HG03066 (cell line): Measurements from ENCODE around the gene AGAP1.

Experiments
- ATAC-seq: cut with Tn5 transposase; IDR thresholded peaks from one replicate; pipeline ENCODE4 v1.9.1; 2021; ENCODE audit warnings: low read depth; ENCODE audit not compliant: unreplicated experiment

Gene AGAP1

DNA sequence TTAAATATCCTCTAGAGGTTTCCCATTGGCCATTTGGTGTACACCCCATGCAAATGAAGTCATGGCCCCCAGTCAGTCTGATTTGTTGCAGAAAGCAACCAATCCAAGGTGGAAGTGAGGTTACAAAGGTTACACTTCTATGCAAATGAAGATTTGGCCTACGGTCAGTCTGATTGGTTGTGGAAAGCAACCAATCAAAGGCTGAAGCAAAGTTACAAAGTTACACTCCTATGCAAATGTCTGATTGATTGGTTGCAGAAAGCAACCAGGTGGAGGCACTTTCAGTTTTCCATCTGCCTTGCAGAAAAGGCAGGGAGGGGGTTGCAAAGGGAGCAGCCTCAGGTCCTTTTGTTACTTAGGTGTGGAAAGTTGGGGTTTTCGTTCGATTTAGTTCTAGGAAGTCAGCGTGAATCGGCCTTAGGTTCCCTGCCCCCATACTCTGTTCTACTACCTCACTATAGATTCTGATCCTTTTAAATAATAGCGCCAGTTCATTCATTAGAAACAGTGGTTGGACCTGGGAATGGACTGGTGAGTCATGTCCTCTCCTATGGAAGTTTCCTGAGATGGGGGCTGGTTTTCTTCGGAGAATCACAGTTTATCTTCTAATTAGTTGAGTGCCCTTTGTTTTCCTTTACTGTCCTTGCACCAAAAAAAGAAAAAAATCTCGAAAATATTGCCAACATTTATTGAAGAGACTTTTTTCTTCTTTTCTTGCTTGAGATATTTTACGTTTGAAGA is 279.5 kb downstream of the AGAP1 start:
- ATAC-seq: no peak

DNA sequence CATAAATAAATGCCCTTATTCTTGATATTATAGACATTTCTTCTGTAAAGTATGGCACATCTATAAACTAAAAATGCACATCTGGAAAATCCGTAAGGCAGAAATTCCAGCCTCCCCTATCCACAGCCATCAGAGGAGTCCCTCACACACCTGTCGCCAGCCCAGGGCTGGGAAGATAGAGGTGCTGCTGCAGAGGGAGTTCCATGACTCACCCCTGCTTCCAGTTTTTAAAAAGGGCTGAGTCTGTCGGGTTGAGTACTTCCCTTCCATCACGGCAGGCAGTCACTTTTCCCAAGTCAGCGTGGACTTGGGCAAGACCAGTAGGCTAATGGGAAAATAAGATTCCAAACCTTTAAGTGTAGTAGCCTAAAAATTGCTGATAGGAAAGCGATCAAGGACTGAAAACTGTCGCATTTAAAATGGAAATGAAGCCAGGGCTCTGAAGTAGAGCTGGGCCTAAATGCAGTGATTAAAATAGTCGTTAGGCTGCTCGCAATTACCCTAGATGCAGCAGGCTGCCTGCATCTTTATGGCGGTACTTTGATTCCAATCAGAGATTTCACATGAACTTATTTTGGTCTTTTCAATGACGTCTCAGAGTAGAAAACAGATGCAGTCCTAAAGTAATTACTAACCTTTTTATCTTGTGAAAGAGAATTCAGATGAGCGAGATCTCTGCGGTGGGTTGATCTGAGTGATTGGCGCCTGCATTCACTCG is 280.5 kb downstream of the AGAP1 start:
- ATAC-seq: no peak

DNA sequence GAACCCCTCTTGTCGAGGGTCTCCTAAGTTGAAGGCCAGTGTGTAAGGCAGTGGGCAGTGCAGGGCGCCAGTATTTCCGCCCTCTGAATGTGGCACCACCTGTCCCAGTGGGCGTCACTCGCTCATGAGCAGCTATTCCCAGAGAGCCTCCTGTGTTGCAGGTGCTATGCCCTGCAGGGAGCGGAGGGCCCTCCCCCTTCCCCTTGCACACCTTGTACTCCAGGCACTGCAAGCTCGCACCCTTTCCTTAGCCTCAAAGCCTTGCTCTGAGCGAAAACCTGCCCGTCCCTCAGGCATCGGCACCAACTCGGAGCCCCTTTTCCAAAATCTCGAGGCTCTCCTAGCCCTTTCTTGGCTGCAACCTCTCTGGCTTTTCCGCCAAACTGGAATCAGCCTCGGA is 282.7 kb downstream of the AGAP1 start:
- no peak for ATAC-seq

DNA sequence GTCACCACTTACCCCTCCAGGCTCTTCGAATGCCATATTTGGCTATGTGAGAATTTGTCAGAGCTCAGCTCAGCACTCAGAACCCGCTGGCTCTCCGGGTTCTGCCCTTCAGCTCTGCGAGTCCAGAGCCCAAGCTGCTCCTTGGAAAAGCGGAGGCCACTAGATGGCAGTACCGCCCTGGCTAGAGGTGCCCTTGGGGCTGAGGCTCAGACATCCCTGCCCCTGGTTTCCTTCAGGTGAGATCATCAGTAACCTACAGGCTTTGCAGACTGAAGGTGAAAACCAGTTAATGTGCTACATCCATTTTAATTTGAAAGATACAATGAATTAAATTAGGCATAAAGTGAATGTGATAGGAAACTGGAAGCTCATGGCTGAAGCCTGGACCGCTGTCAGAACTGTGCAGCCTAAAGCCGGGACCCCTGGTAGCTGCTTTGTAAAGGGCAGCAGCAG is 285.6 kb downstream of the AGAP1 start:
- ATAC-seq: peak; percentile 58

DNA sequence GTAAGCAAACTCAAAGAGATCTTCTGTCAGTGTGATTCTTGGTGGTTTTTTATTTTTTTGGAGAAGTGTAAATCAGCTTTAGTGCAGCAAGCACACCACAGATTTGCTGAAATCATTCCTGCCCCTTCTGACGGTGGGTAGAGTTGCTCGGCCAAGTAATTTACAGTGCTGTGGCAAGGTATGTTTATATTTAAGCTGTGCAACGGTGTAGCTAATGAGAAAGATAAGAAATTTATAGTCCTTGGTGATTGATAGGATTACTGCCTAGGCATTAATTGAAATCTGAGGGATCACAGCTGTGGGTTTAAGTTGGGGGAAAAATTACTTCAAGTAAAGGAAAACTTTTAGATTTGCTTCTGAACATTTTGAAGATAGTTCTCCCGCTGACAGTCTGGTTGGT is 286.6 kb downstream of the AGAP1 start:
- no peak for ATAC-seq

DNA sequence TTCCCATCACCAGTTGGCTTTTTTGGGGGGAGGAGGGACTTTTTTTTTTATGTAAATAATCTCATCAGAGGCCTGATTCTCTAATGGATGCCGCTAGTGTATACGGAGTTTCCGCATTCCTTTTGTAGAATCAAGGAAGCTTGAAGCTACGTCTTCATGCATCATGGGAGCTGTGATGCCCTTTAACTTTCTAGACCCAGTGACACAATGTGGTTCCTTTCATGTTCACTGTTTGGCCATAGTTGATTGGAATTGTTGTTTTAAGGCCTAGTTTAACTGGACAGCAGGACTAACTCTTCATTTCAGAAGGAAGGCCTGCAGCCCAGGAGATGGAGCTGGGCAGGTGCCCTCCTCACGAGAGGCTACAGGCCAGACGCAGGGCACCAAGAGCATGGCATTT is 287.9 kb downstream of the AGAP1 start:
- ATAC-seq: no peak

DNA sequence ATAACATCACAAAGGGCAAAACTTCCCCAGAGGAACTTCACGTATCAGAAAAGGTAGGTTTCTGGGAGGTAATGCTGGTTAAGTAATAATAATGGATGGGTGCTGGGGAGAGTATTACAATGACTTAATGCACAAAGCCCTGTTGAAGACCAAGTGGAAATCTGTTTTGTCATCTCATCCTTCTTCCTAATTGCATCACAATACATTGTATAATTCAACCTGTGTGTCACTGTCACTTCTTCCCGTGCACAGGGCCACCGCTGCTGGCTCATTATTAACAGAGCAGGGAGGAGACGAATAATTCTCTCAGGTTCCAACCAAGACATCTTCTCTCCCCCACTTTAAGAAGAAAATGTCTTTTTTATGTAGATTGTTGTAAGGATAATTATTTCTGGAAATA is 290.9 kb downstream of the AGAP1 start:
- ATAC-seq: no peak

DNA sequence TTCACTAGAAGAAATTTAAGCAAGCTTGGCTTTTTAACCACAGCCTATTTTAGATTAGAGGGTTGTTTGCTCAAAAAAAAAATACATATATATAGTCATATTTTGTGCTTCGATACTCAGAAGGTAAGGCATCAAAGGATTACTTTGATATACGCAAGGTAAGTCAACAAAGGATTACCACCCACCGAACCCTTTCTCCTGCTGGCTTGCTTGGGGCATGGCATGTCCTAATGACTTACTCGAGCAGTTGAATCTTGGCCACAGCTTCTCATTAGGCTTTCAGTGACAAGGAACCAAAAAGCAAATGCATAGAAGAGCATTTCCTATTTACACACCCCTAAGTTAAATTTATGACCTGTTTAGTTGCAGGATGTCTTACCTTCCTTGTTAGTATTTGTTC is 295.7 kb downstream of the AGAP1 start:
- ATAC-seq: no peak

DNA sequence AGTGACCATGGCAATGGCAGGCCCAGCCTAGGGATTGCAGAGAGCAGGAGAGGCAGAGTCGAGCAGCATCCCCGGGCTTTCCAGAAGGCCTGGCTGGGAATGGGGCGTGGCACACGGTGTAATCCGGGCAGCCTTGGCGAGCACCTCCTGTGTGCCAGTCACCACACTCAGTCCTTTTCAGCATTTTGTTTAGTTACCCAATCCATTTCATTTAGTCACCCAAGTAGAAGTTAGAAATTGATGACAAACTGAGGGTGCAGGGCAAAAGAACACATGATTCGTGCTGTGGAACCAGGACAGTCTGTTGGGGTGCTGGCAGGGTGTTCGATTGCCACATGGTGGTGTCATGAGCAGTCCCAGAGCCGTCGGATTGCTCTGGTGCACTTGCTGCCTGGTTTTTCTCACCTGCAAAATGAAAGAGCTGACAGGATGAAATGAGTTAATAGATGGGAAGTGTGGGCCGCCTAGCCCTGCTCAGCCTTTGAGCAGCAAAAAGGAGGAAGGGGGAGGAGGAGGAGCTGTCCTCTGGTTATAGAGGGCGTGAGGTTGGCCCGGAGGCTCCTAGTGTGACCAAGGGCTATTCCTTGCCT is 299.4 kb downstream of the AGAP1 start:
- ATAC-seq: no peak

DNA sequence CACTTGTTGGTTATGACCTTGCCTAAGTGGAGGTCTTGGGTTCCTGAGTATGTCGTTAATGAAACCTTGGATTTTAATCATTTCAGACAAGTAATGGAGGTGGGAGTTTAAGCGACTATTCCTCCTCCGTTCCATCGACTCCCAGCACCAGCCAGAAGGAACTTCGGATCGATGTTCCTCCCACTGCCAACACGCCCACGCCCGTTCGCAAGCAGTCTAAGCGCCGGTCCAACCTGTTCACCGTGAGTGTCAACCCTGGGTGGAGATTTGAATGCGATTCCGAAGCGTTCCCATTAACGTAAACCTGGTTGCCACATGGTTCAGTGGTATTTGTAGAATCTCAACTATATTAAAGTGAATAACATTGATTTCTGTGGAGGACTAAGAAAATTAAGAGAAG is 305.4 kb downstream of the AGAP1 start:
- ATAC-seq: no peak

DNA sequence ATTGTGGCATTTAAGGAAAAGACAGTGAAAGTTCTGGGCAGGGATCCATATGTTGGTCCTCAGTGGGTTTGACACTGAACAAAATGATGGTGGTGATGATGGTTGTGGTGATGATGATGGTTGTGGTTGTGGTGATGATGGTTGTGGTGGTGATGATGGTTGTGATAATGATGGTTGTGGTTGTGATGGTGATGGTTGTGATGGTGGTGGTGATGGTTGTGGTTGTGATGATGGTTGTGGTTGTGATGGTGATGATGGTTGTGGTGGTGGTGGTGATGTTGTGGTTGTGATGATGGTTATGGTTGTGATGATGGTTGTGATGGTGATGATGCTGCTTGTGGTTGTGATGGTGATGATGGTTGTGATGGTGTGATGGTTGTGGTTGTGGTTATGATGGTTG is 308.7 kb downstream of the AGAP1 start:
- ATAC-seq: no peak

DNA sequence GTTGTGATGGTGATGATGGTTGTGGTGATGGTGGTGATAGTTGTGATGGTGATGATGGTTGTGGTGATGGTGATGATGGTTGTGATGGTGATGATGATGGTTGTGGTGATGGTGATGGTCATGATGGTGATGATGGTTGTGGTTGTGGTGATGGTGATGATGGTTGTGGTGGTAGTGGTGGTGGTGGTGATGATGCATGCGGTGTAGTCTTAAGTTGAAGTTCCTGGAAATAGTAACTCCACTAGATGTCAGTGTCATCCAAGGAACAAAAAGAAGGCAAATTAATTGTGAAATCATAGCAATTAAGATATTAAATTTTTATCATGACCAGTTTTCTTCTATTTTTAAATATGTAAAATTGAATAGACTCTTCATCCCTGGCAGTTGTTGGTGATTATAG is 309.2 kb downstream of the AGAP1 start:
- ATAC-seq: no peak

DNA sequence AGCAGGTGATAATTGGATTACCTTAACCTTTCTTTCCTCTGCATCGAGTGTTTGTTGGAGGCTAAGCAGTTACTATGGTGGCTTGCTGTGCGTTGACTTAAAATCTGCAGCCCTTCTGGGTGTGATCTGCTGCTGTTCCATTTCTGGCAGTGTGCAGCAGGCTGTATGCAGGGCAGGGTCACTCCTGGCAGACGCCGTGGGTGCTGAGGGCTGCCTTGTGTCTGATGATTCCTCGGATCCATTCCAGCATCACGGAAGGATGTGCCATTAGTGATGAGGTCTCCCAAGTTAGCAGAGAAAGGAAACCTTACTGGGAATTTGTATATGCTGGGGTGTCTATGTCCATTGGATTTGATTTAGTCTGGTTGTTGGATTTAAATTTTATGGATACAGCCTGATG is 310.8 kb downstream of the AGAP1 start:
- ATAC-seq: no peak

DNA sequence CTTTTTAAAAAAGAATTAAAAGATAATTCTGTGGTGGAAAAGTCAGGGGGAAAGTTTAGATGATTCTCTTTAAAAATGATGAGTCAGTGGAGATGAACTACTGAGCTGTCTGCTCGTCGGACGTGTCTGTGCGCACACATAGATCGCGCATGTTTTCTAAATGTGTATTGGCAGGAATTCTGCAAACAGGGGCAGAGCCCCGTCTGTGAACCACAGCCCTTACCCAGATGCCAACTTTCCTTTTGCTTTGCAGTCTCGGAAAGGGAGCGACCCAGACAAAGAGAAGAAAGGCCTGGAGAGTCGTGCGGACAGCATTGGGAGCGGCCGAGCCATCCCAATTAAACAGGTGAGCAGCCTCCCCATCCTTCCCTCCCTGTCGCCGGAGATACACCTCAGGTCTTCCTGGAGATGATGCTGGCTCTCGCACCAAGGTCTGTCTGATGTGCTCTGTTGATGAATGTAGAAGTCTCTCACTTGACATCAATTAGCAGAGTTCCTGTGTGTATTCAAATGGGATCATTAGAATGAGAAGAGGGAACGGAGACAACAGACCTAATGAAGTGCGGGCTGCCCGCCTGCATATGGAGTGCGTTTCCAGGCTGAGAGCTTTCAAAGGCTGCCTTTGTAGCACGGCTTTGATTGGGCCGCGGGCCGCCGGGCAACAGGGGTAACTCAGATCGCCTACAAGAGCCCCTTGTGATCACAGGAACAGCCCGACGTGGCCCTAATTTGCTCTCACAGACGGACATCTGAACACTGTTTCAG is 313.3 kb downstream of the AGAP1 start:
- ATAC-seq: no peak

DNA sequence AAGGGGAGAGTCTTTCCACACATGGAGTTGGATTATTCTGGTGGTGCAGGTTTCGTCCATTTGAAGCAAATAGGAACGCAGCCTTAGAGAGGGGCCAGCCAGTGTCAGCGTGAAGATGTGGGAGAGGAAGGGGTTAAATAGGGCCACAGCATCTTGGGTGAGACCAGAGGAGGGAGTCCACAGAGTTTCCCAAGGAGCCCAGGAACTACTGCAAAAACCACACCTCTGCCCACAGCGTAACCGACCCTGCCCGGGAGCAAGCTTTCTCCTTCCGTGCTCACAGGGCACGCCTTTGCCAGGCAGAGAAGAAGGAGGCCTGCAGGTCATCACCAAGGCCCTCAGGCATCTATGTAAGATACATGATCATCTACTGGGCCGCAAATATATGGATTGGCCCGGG is 314.5 kb downstream of the AGAP1 start:
- no peak for ATAC-seq

DNA sequence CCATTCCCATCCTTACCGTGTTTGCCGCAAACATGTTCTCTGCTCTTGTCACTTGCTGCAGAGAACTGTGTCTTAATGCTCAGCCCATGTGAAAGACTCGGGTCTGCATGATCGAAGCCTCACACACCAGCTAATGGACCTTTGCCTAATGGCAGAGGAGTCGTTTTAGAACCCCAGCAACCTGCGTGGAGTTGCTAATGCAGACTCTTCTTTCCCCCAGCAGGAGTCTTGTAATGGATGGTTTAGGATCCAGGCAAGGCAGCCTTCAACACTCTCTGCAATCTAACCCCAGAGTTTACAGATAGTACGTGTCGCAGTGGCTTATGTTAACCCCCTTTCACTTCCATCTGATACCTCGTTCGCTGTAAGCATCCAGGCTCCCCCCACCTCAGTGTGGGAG is 316.4 kb downstream of the AGAP1 start:
- no peak for ATAC-seq

DNA sequence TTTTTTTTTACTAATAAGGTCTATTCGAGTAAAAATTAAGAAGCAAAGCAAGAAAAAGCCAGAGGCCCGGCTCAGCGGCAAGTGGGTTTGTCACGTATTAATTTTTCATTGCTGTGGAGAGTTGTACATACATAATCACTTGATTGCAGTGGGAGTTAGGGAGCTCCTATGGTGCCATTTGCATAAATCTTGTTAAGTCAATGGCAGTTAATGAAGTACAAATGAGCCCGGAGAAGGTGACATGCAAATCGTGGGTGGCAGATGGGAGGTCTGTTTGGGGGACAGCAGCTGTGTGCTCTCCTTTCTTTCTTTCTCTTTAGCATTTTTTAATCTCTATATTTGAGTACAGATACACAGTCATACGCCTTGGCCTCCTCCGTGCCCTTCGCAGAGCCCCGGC is 317.0 kb downstream of the AGAP1 start:
- no peak for ATAC-seq

DNA sequence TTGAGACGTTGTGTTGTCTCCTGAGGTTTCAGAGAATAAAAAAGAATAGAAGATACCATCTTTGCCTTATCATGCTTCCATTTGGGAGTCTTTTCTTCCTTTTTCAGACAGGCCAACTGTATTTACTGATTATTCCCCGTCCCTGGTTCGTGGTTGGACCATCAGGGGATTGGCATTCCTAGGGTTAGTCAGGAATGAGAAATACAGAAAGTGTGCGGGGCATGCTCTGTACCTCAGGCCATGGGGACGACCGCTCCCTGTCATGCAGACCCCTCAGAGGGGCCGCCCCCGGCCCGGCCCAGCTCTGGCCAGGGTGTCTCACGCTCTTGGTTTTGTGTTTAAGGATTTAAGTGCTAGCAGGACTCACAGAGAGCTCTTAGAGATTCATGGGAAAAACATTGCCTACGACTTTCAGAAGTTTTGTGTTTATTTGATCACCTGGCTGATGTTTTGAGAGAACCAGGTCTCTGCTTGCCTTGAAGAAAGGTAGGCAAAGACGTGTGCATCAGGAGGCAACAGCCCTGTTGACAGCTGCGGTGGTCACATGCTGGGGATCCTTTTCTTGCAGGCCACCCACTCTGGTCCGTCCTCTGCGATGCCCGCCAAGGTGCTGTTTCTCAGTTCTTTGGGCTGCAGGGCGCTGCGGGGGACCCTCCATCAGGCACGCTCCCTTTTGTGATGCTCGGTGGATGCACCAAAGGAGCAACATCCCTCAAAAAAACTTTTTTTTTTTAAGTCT is 317.8 kb downstream of the AGAP1 start:
- ATAC-seq: no peak

DNA sequence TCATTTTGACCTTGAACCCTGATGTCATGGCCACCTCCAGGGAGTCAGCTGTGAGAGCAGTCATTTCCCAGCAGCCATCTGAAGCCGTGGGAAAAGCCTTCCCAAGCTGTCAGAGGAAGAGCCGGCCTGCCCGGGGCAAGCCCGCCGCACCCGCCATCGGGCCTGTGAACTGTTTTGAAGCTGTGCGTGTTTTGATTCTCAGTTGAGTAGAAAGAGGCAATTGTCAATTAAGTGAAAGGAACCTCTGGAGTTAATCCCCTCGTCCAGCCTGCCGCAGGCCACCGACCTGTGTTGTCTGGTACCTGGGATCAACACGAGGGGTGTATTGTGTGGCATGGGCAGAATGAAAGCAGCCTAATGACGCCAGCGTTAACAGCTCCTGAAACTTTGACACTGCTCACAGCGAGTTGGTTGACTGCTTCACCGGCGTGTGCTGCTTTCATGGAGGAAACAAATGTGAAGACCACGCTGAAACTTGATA is 318.4 kb downstream of the AGAP1 start:
- no peak for ATAC-seq

DNA sequence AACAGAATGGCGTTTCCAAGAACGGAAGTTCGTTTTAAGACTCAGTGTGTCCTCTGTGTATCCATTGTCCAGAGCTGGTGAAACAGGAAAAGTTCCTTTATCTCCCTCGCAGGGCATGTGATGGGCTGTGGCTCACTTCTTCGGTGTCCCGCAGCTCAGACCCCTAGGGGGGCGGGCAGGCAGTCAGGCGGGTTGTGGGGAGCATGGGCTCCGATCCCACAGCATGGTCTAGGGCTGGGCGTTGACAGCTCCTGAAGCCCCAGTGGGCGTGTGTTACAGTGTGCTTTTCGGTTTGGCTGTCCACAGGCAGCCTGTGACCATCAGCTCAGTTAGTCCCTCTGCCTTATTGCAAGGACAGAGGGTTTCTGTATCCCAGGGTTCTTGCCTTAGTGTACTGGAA is 319.6 kb downstream of the AGAP1 start:
- no peak for ATAC-seq
